ENCODE measurements around the gene SALL4.
"Not testable (repeated sequence)": the region's sequence is repeated elsewhere in the genome, so short reads cannot be mapped to it uniquely, and the experiment has no call there.

The SALL4 gene

GRCh38 chr20:51767867-51768758, 34.2 kb downstream of the SALL4 start, which contains the start of gene ATP9A:
Gene ATP9A, minus strand, starts transcription at chr20:51768390. Its CDS starts 21 bp downstream, at chr20:51768369.
- peak within 1 kb of the TSS; percentile 83 for H2BK15ac ChIP-seq (ENCODE audit: low read depth, poor library complexity, severe bottlenecking)
- peak within 1 kb of the TSS in 1 of 2 experiments; percentile 80 for H3K14ac ChIP-seq (ENCODE audit: low read length in 2 of 2)
- H3K4me3 ChIP-seq (ENCODE audit: insufficient read depth in 1 of 2, low read depth in 1 of 2, low read length in 2 of 2): peak within 1 kb of the TSS; percentile 74 to 94
- H3K9me3 ChIP-seq (ENCODE audit: control insufficient read depth, low read length): no peaks in the 10 kb centered on the region
- H3K4me1 ChIP-seq (ENCODE audit: control insufficient read depth, insufficient read depth, low read depth, low read length): peaks cover 10% of the 10 kb centered on the region
- H3K4ac ChIP-seq (ENCODE audit: low read depth in 1 of 2, low read length in 2 of 2): peak within 1 kb of the TSS; percentile 35 to 56
- WGBS: 3% methylated on average over 14 of the region's 131 CpGs
- no peaks in the 10 kb centered on the region for H3K27me3 ChIP-seq (ENCODE audit: control insufficient read depth in 1 of 2, insufficient read depth in 1 of 2, low read length in 2 of 2)
- H3K4me2 ChIP-seq (ENCODE audit: low read length, poor library complexity, severe bottlenecking): peak within 1 kb of the TSS; percentile 100
- peak; percentile 32 for DNase-seq
- H2BK5ac ChIP-seq (ENCODE audit: low read depth, low read length, poor library complexity, severe bottlenecking): no peak within 1 kb of the TSS
- peak within 1 kb of the TSS; percentile 93 for H3K9ac ChIP-seq (ENCODE audit: low read length)
- peak within 1 kb of the TSS; percentile 68 for H4K91ac ChIP-seq (ENCODE audit: low read length)
- peak within 1 kb of the TSS; percentile 54 to 71 for H2BK12ac ChIP-seq (ENCODE audit: low read length in 2 of 2)
- no peak within 1 kb of the TSS for H2AK5ac ChIP-seq (ENCODE audit: low read length, severe bottlenecking)
- peak within 1 kb of the TSS; percentile 62 to 82 for H3K18ac ChIP-seq (ENCODE audit: low read depth in 1 of 2, low read length in 2 of 2)
- H3K23ac ChIP-seq (ENCODE audit: low read length in 2 of 2): peak within 1 kb of the TSS in 1 of 2 experiments; percentile 66
- no peak within 1 kb of the TSS for H3K27ac ChIP-seq (ENCODE audit: low read length, poor library complexity, severe bottlenecking)
- peak within 1 kb of the TSS; percentile 76 for H4K8ac ChIP-seq (ENCODE audit: low read length)
- H3K79me1 ChIP-seq (replicated peaks; ENCODE audit: low read length, poor library complexity, severe bottlenecking): peaks cover 8% of the 10 kb centered on the region
- peak within 1 kb of the TSS; percentile 66 for H2AFZ ChIP-seq (ENCODE audit: low read depth, low read length)
- peak within 1 kb of the TSS; percentile 94 for H2BK120ac ChIP-seq (ENCODE audit: low read depth, low read length)
- H3K36me3 ChIP-seq (ENCODE audit: control insufficient read depth in 1 of 2, insufficient read depth in 2 of 2, low read depth in 1 of 2, low read length in 2 of 2): no peaks in the 10 kb centered on the region

DNA sequence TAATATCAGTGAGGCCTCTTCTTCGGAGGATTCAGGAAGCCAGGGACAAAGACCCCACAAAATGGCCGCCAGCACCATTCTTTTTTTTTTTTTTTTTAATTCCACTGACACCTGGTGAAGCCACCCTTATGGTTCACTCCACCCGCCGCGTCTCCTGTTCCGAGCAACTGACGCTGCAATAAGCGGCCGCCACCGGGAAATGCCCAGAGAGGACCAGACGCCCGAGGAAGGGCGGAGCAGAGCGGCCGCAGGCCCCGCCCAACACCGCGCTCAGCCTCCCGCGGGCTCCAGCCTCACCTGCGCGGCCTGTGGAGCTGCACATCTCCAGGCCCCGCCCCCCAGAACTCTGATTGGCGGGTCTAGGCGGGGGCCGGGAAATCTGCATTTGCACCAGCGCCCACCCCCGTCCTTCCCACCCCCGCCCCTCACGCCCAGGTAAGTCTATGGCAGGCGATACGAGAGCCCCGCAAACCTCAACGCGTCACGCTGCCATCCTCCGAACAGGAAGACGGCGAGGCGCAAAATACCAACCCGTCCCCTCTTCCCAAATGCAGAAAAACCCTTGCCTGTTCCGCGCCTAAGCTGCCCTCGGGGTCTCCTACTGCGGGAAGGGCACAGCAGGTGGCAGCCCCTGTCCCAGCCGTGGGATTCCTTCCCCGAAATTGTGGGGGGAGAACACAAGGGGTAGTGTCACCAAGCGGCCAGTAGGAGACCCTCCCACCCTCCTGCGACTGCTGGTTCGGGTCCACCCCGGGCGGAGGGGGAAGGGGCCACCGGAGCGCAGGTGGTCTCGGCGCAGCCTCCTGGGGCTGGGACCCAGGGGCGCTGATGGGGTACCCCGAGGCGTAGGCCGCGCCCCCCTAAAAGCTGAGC, 35.1 kb downstream of the SALL4 start:
- Histone ChIP-seq H3K18ac (ENCODE audit: low read depth in 1 of 2, low read length in 2 of 2) (peak overlapping the region; percentile 54 to 82), H3K27me3 (ENCODE audit: control insufficient read depth in 1 of 2, insufficient read depth in 1 of 2, low read length in 2 of 2) (no peaks in the 10 kb centered on the region), H2BK15ac (ENCODE audit: low read depth, poor library complexity, severe bottlenecking) (peak overlapping the region; percentile 48), H3K9me3 (ENCODE audit: control insufficient read depth, low read length) (no peaks in the 10 kb centered on the region), H3K79me1 (replicated peaks; ENCODE audit: low read length, poor library complexity, severe bottlenecking) (peaks cover 8% of the 10 kb centered on the region), H3K9ac (ENCODE audit: low read length) (peak overlapping the region; percentile 93), H2AK5ac (ENCODE audit: low read length, severe bottlenecking) (no peak overlapping the region), H3K23ac (ENCODE audit: low read length in 2 of 2) (peak overlapping the region in 1 of 2 experiments; percentile 59), H3K4ac (ENCODE audit: low read depth in 1 of 2, low read length in 2 of 2) (peak overlapping the region in 1 of 2 experiments; percentile 56), H3K36me3 (ENCODE audit: control insufficient read depth in 1 of 2, insufficient read depth in 2 of 2, low read depth in 1 of 2, low read length in 2 of 2) (no peaks in the 10 kb centered on the region), H3K4me3 (ENCODE audit: insufficient read depth in 1 of 2, low read depth in 1 of 2, low read length in 2 of 2) (peak overlapping the region; percentile 74 to 94), H4K91ac (ENCODE audit: low read length) (peak overlapping the region; percentile 56), H3K27ac (ENCODE audit: low read length, poor library complexity, severe bottlenecking) (no peak overlapping the region), H3K4me2 (ENCODE audit: low read length, poor library complexity, severe bottlenecking) (peak overlapping the region; percentile 100), H2AFZ (ENCODE audit: low read depth, low read length) (peak overlapping the region; percentile 66), H3K14ac (ENCODE audit: low read length in 2 of 2) (peak overlapping the region in 1 of 2 experiments; percentile 80), H3K4me1 (ENCODE audit: control insufficient read depth, insufficient read depth, low read depth, low read length) (peaks cover 10% of the 10 kb centered on the region), H2BK5ac (ENCODE audit: low read depth, low read length, poor library complexity, severe bottlenecking) (no peak overlapping the region), H4K8ac (ENCODE audit: low read length) (peak overlapping the region; percentile 75), H2BK120ac (ENCODE audit: low read depth, low read length) (peak overlapping the region; percentile 11), H2BK12ac (ENCODE audit: low read length in 2 of 2) (peak overlapping the region; percentile 54 to 71)
- WGBS: 1% methylated on average over 38 of the region's 61 CpGs
- DNase-seq: peak; percentile 74

GRCh38 chr20:51765381-51765780, 36.9 kb downstream of the SALL4 start:
- not testable (repeated sequence) for H3K9ac ChIP-seq (ENCODE audit: low read length); H3K9me3 ChIP-seq (ENCODE audit: control insufficient read depth, low read length); H3K27ac ChIP-seq (ENCODE audit: low read length, poor library complexity, severe bottlenecking); H2BK120ac ChIP-seq (ENCODE audit: low read depth, low read length); H3K14ac ChIP-seq (ENCODE audit: low read length in 2 of 2); H2AFZ ChIP-seq (ENCODE audit: low read depth, low read length); H2BK15ac ChIP-seq (ENCODE audit: low read depth, poor library complexity, severe bottlenecking); H3K23ac ChIP-seq (ENCODE audit: low read length in 2 of 2); H3K4ac ChIP-seq (ENCODE audit: low read depth in 1 of 2, low read length in 2 of 2); H2AK5ac ChIP-seq (ENCODE audit: low read length, severe bottlenecking); DNase-seq; H3K18ac ChIP-seq (ENCODE audit: low read depth in 1 of 2, low read length in 2 of 2); H3K27me3 ChIP-seq (ENCODE audit: control insufficient read depth in 1 of 2, insufficient read depth in 1 of 2, low read length in 2 of 2); H3K4me3 ChIP-seq (ENCODE audit: insufficient read depth in 1 of 2, low read depth in 1 of 2, low read length in 2 of 2); H2BK12ac ChIP-seq (ENCODE audit: low read length in 2 of 2); H4K8ac ChIP-seq (ENCODE audit: low read length); H2BK5ac ChIP-seq (ENCODE audit: low read depth, low read length, poor library complexity, severe bottlenecking); H4K91ac ChIP-seq (ENCODE audit: low read length); H3K4me2 ChIP-seq (ENCODE audit: low read length, poor library complexity, severe bottlenecking); H3K36me3 ChIP-seq (ENCODE audit: control insufficient read depth in 1 of 2, insufficient read depth in 2 of 2, low read depth in 1 of 2, low read length in 2 of 2)
- H3K79me1 ChIP-seq (replicated peaks; ENCODE audit: low read length, poor library complexity, severe bottlenecking): peaks cover 14% of the 10 kb centered on the region
- peaks cover 14% of the 10 kb centered on the region for H3K4me1 ChIP-seq (ENCODE audit: control insufficient read depth, insufficient read depth, low read depth, low read length)
- 99% methylated on average over 10 of the region's 10 CpGs for WGBS

Measured in mesenchymal stem cell (in vitro differentiated cells and primary cell).